Ovary (tissue), 3 donors: ENCODE data around the gene OR7D2.

ENCODE experiments used
- EP300 ChIP-seq: sonication (generic); formaldehyde crosslinking; IDR thresholded peaks from one replicate; pipeline ENCODE4 v1.6.1; 2017; ENCODE audit warnings: antibody characterized with exemption
- TF ChIP-seq, protein P1 (sequence below), 3 donors: fragments of 450-650 bp in 2 of 3; fragments of 200-600 bp in 1 of 3; IDR thresholded peaks; one replicate each; pipeline versions ENCODE4 v1.5.1 to v1.8.0; 2016 to 2022; ENCODE audit warnings: antibody characterized with exemption in 3 of 3, mild to moderate bottlenecking in 1 of 3
- donor health status: DM: no; HTN: no; CAD: no.

GRCh38 chr19:9151367-9151766 lies 27.4 kb upstream of the OR7D2 start:
- TF ChIP-seq, protein P1, sequence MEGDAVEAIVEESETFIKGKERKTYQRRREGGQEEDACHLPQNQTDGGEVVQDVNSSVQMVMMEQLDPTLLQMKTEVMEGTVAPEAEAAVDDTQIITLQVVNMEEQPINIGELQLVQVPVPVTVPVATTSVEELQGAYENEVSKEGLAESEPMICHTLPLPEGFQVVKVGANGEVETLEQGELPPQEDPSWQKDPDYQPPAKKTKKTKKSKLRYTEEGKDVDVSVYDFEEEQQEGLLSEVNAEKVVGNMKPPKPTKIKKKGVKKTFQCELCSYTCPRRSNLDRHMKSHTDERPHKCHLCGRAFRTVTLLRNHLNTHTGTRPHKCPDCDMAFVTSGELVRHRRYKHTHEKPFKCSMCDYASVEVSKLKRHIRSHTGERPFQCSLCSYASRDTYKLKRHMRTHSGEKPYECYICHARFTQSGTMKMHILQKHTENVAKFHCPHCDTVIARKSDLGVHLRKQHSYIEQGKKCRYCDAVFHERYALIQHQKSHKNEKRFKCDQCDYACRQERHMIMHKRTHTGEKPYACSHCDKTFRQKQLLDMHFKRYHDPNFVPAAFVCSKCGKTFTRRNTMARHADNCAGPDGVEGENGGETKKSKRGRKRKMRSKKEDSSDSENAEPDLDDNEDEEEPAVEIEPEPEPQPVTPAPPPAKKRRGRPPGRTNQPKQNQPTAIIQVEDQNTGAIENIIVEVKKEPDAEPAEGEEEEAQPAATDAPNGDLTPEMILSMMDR (IDR thresholded peaks at IDR 0.05), result no peak
- TF ChIP-seq EP300, result no peak
